ENCODE measurements around the gene UBA3.

- TF ChIP-seq CTCF (IDR thresholded peaks at IDR 0.05; ENCODE audit: extremely low read depth in 1 of 2, insufficient read depth in 1 of 2, low read depth in 1 of 2, low read length in 2 of 2), result no peak
- no peak for TF ChIP-seq POLR2AphosphoS5 (IDR thresholded peaks at IDR 0.05; ENCODE audit: insufficient read depth, low read depth, low read length)
- TF ChIP-seq POLR2A (IDR thresholded peaks at IDR 0.05; ENCODE audit: low read depth, low read length), result no peak
- TF ChIP-seq MYC (IDR thresholded peaks at IDR 0.05; ENCODE audit: low read depth, low read length), result no peak
- TF ChIP-seq MAX (IDR thresholded peaks at IDR 0.05; ENCODE audit: insufficient read depth, insufficient read length), result no peak
- TF ChIP-seq EZH2 (IDR thresholded peaks at IDR 0.05; ENCODE audit: borderline replicate concordance, low read depth, low read length, severe bottlenecking), result no peak
Measured at GRCh38 chr3:69094467-69095205, 14.5 kb upstream of the UBA3 start.

Data from endothelial cell of umbilical vein (primary cell).